Measurements from ENCODE around the gene SNTG2.
"Not testable (repeated sequence)": the region's sequence is repeated elsewhere in the genome, so short reads cannot be mapped to it uniquely, and the experiment has no call there.

The SNTG2 gene

GRCh38 chr2:1060372-1060771 is 109.7 kb downstream of the SNTG2 start:
- no peak for DNase-seq

- no peak for DNase-seq
Observed at GRCh38 chr2:1060987-1061386, 110.3 kb downstream of the SNTG2 start.

GRCh38 chr2:1068241-1068640 is 117.6 kb downstream of the SNTG2 start:
- DNase-seq, result no peak

GRCh38 chr2:1068822-1069221 is 118.2 kb downstream of the SNTG2 start:
- no peak for DNase-seq

- no peak for DNase-seq
Observed at GRCh38 chr2:1069847-1070246, 119.2 kb downstream of the SNTG2 start.

- no peak for DNase-seq
Observed at GRCh38 chr2:1070601-1071000, 120.0 kb downstream of the SNTG2 start.

GRCh38 chr2:1071650-1072049 is 121.0 kb downstream of the SNTG2 start:
- DNase-seq, result no peak

- no peak for DNase-seq
Observed at GRCh38 chr2:1072250-1072649, 121.6 kb downstream of the SNTG2 start.

- DNase-seq, result no peak
Observed at GRCh38 chr2:1077911-1078310, 127.3 kb downstream of the SNTG2 start.

- DNase-seq, result no peak
Observed at GRCh38 chr2:1078326-1078725, 127.7 kb downstream of the SNTG2 start.

- DNase-seq, result no peak
Observed at GRCh38 chr2:1079873-1080799, 129.5 kb downstream of the SNTG2 start.

GRCh38 chr2:1081451-1082225 is 131.0 kb downstream of the SNTG2 start:
- DNase-seq, result no peak

GRCh38 chr2:1082456-1083205 is 132.0 kb downstream of the SNTG2 start:
- DNase-seq, result no peak

- peak; percentile 50 for DNase-seq
Observed at GRCh38 chr2:1088192-1088860, 137.7 kb downstream of the SNTG2 start.

GRCh38 chr2:1088940-1089339 is 138.3 kb downstream of the SNTG2 start:
- no peak for DNase-seq

GRCh38 chr2:1091895-1092585 is 141.4 kb downstream of the SNTG2 start:
- no peak for DNase-seq

GRCh38 chr2:1093668-1094067 is 143.0 kb downstream of the SNTG2 start:
- not testable (repeated sequence) for DNase-seq

- no peak for DNase-seq
Observed at GRCh38 chr2:1097101-1097500, 146.5 kb downstream of the SNTG2 start.

- no peak for DNase-seq
Observed at GRCh38 chr2:1099418-1099817, 148.8 kb downstream of the SNTG2 start.

- DNase-seq, result no peak
Observed at GRCh38 chr2:1101011-1101782, 150.5 kb downstream of the SNTG2 start.

- DNase-seq, result no peak
Observed at GRCh38 chr2:1101982-1102590, 151.4 kb downstream of the SNTG2 start.
